Measurements from ENCODE around the gene FGF23.

GRCh38 chr12:4412056-4412455, 32.5 kb upstream of the FGF23 start:
- TF ChIP-seq, protein P1, sequence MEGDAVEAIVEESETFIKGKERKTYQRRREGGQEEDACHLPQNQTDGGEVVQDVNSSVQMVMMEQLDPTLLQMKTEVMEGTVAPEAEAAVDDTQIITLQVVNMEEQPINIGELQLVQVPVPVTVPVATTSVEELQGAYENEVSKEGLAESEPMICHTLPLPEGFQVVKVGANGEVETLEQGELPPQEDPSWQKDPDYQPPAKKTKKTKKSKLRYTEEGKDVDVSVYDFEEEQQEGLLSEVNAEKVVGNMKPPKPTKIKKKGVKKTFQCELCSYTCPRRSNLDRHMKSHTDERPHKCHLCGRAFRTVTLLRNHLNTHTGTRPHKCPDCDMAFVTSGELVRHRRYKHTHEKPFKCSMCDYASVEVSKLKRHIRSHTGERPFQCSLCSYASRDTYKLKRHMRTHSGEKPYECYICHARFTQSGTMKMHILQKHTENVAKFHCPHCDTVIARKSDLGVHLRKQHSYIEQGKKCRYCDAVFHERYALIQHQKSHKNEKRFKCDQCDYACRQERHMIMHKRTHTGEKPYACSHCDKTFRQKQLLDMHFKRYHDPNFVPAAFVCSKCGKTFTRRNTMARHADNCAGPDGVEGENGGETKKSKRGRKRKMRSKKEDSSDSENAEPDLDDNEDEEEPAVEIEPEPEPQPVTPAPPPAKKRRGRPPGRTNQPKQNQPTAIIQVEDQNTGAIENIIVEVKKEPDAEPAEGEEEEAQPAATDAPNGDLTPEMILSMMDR (IDR thresholded peaks at IDR 0.05) = no peak
- TF ChIP-seq POLR2A (IDR thresholded peaks at IDR 0.05) = no peak

Data from vagina (tissue), 2 donors.